ENCODE measurements around the gene CDKN2AIPNL. TPM values are rescaled to one million over a fixed set of nuclear protein-coding genes. Genes with fewer than 3 reads are reported as not detected.
"Not testable (repeated sequence)": the region's sequence is repeated elsewhere in the genome, so short reads cannot be mapped to it uniquely, and the experiment has no call there.

Gene CDKN2AIPNL
- total RNA-seq, 6 experiments from 2014 or later: 5.1 to 10.8 (median 7.8) TPM

GRCh38 chr5:134387443-134387842 is 24.2 kb downstream of the CDKN2AIPNL start:
- Histone ChIP-seq H3K27ac (no peak overlapping the region), H3K4me1 (no peaks in the 10 kb centered on the region), H3K27me3 (no peaks in the 10 kb centered on the region), H3K36me3 (peaks cover 11 to 93% (median 54%) of the 10 kb centered on the region in 4 donors), H3K4me3 (no peak overlapping the region), H3K9me3 (no peaks in the 10 kb centered on the region)
- DNase-seq (no peak), ATAC-seq (no peak)
- TF ChIP-seq CTCF (IDR thresholded peaks at IDR 0.05) (no peak), POLR2A (IDR thresholded peaks at IDR 0.05) (no peak)
- intact Hi-C loops (cut with DNase I): no loop called here
- WGBS (ENCODE audit: insufficient coverage, low coverage, low lambda C conversion rate, missing lambda C conversion rate): 100% methylated on average over 1 of the region's 1 CpG

GRCh38 chr5:134383980-134384697 is 27.5 kb downstream of the CDKN2AIPNL start:
- Histone ChIP-seq H3K9me3 (no peaks in the 10 kb centered on the region), H3K27me3 (no peaks in the 10 kb centered on the region), H3K36me3 (peaks cover 7 to 92% (median 50%) of the 10 kb centered on the region in 4 donors), H3K4me3 (no peak overlapping the region), H3K4me1 (no peaks in the 10 kb centered on the region), H3K27ac (no peak overlapping the region)
- TF ChIP-seq POLR2A (IDR thresholded peaks at IDR 0.05) (no peak), CTCF (IDR thresholded peaks at IDR 0.05) (no peak)
- 79% methylated on average over 4 of the region's 4 CpGs for WGBS (ENCODE audit: insufficient coverage, low coverage, low lambda C conversion rate, missing lambda C conversion rate)
- intact Hi-C loops (cut with DNase I): no loop called here
- ATAC-seq (no peak), DNase-seq (no peak)

GRCh38 chr5:134382204-134382603 is 29.5 kb downstream of the CDKN2AIPNL start:
- H3K9me3 ChIP-seq; ATAC-seq; DNase-seq; H3K4me3 ChIP-seq; H3K4me1 ChIP-seq; H3K27ac ChIP-seq; H3K27me3 ChIP-seq; intact Hi-C loops (cut with DNase I): not testable (repeated sequence)
- H3K36me3 ChIP-seq: peaks cover 7 to 91% (median 39%) of the 10 kb centered on the region in 4 donors
- WGBS (ENCODE audit: insufficient coverage, low coverage, low lambda C conversion rate, missing lambda C conversion rate): 100% methylated on average over 2 of the region's 2 CpGs

- 91% methylated on average over 5 of the region's 5 CpGs for WGBS (ENCODE audit: insufficient coverage, low coverage, low lambda C conversion rate, missing lambda C conversion rate)
- TF ChIP-seq CTCF (IDR thresholded peaks at IDR 0.05): no peak
- no peak for TF ChIP-seq POLR2A (IDR thresholded peaks at IDR 0.05)
- no peak for ATAC-seq
- H3K27ac ChIP-seq: no peak overlapping the region
- DNase-seq: no peak
- H3K9me3 ChIP-seq: no peaks in the 10 kb centered on the region
- no peaks in the 10 kb centered on the region for H3K4me1 ChIP-seq
- intact Hi-C loops (cut with DNase I): no loop called here
- H3K27me3 ChIP-seq: no peaks in the 10 kb centered on the region
- no peak overlapping the region for H3K4me3 ChIP-seq
- peaks cover 7 to 94% (median 37%) of the 10 kb centered on the region in 4 donors for H3K36me3 ChIP-seq
Observed at GRCh38 chr5:134380346-134380745, 31.3 kb downstream of the CDKN2AIPNL start.

- peaks cover 0 to 46% (median 5%) of the 10 kb centered on the region in 4 donors for H3K36me3 ChIP-seq
- H3K9me3 ChIP-seq: no peaks in the 10 kb centered on the region
- intact Hi-C loops (cut with DNase I): no loop called here
- H3K4me1 ChIP-seq: peaks cover 0 to 4% (median 0%) of the 10 kb centered on the region in 4 donors
- 69% methylated on average over 3 of the region's 3 CpGs for whole genome bisulfite sequencing (ENCODE audit: insufficient coverage, low coverage, low lambda C conversion rate, missing lambda C conversion rate)
- no peaks in the 10 kb centered on the region for H3K27me3 ChIP-seq
- no peak for ATAC-seq
- TF ChIP-seq CTCF (IDR thresholded peaks at IDR 0.05) (peak in 2 of 4 donors; percentile 8 to 18), POLR2A (IDR thresholded peaks at IDR 0.05) (no peak)
- no peak overlapping the region for H3K27ac ChIP-seq
- H3K4me3 ChIP-seq: no peak overlapping the region
- DNase-seq: no peak
Observed at GRCh38 chr5:134374232-134374631, 37.4 kb downstream of the CDKN2AIPNL start.

GRCh38 chr5:134373633-134374032 is 38.0 kb downstream of the CDKN2AIPNL start:
- H3K27ac ChIP-seq; H3K9me3 ChIP-seq; H3K27me3 ChIP-seq; H3K4me1 ChIP-seq; ATAC-seq; DNase-seq; intact Hi-C loops (cut with DNase I); H3K4me3 ChIP-seq: not testable (repeated sequence)
- WGBS (ENCODE audit: insufficient coverage, low coverage, low lambda C conversion rate, missing lambda C conversion rate): 90% methylated on average over 5 of the region's 5 CpGs
- H3K36me3 ChIP-seq: peaks cover 0 to 41% (median 4%) of the 10 kb centered on the region in 4 donors
